ENCODE data around the gene ASB10. TPM values are rescaled to one million over a fixed set of nuclear protein-coding genes. Genes with fewer than 3 reads are reported as not detected.

The ASB10 gene
- total RNA-seq, 4 donors from 2014 or later, result not detected

- no peak for TF ChIP-seq CTCF (IDR thresholded peaks at IDR 0.05; ENCODE audit: low read depth)
Observed at GRCh38 chr7:151168787-151169162, 18.3 kb downstream of the ASB10 start.

- no peak for TF ChIP-seq CTCF (IDR thresholded peaks at IDR 0.05; ENCODE audit: low read depth)
Observed at GRCh38 chr7:151168003-151168786, 18.9 kb downstream of the ASB10 start.

GRCh38 chr7:151167197-151167961 lies 19.7 kb downstream of the ASB10 start, which contains the start of gene GBX1:
Gene GBX1, minus strand, starts transcription at chr7:151167694. Its CDS starts 146 bp downstream, at chr7:151167548.
- no peak for TF ChIP-seq CTCF (IDR thresholded peaks at IDR 0.05; ENCODE audit: low read depth)

GRCh38 chr7:151166629-151167196 lies 20.3 kb downstream of the ASB10 start:
- no peak for TF ChIP-seq CTCF (IDR thresholded peaks at IDR 0.05; ENCODE audit: low read depth)

GRCh38 chr7:151161757-151162156 lies 25.3 kb downstream of the ASB10 start:
- no peak for TF ChIP-seq CTCF (IDR thresholded peaks at IDR 0.05; ENCODE audit: low read depth)

GRCh38 chr7:151157645-151158329 lies 29.3 kb downstream of the ASB10 start:
- TF ChIP-seq CTCF (IDR thresholded peaks at IDR 0.05; ENCODE audit: low read depth), result no peak

All from subcutaneous adipose tissue (tissue), 4 donors.